Naive thymus-derived CD4-positive, alpha-beta T cell (primary cell): Measurements from ENCODE around the gene AP2A1. TPM values are rescaled to one million over a fixed set of nuclear protein-coding genes. Genes with fewer than 3 reads are reported as not detected.
"Not testable (repeated sequence)": the region's sequence is repeated elsewhere in the genome, so short reads cannot be mapped to it uniquely, and the experiment has no call there.

ENCODE experiments used
- ATAC-seq: fragments of 150-1000 bp; cut with Tn5 transposase; 2 replicates; pipeline ENCODE4 v1.10.0; 2021; ENCODE audit warnings: mild to moderate bottlenecking, moderate library complexity
- CTCF ChIA-PET: fragments of 350-600 bp; sonication (Branson Sonifier 250); formaldehyde crosslinking; loops from one replicate; lab custom pipeline; 2021; ENCODE audit warnings: antibody characterized with exemption; lab: Charles Lee
- POLR2A ChIA-PET: fragments of 350-600 bp; sonication (Branson Sonifier 250); formaldehyde crosslinking; loops from one replicate; lab custom pipeline; 2021; ENCODE audit warnings: antibody characterized with exemption, inconsistent platforms; lab: Charles Lee
- DNase-seq, 9 donors: peaks; one replicate each; pipeline versions ENCODE4 v3.0.0 to v3.0.0-alpha.2; 2020 to 2022; ENCODE audit warnings: mixed read lengths in 1 of 9
- H3K27ac ChIP-seq: one replicate; pipeline ENCODE4 v1.7.0; 2013; ENCODE audit warnings: mild to moderate bottlenecking, low read depth, low read length, moderate library complexity
- H3K27me3 ChIP-seq, 2 donors: one replicate each; pipeline ENCODE4 v1.7.0; 2013; ENCODE audit warnings: low read length in 2 of 2, mild to moderate bottlenecking in 2 of 2, moderate library complexity in 2 of 2; ENCODE audit not compliant: control insufficient read depth in 2 of 2, insufficient read depth in 2 of 2
- H3K36me3 ChIP-seq, 3 experiments: 1 replicate in 2 of 3; 2 replicates in 1 of 3; pipeline ENCODE4 v1.7.0; 2013; ENCODE audit warnings: low read length in 3 of 3, mild to moderate bottlenecking in 3 of 3, moderate library complexity in 1 of 3; ENCODE audit not compliant: insufficient read depth in 3 of 3, control insufficient read depth in 2 of 3
- H3K4me1 ChIP-seq, 2 donors: one replicate each; pipeline ENCODE4 v1.7.0; 2013; ENCODE audit warnings: low read length in 2 of 2, mild to moderate bottlenecking in 2 of 2, moderate library complexity in 1 of 2; ENCODE audit not compliant: control insufficient read depth in 2 of 2, insufficient read depth in 2 of 2
- H3K4me3 ChIP-seq: 2 replicates; pipeline ENCODE4 v1.7.0; 2013; ENCODE audit warnings: mild to moderate bottlenecking, low read length
- H3K9me3 ChIP-seq, 3 experiments: 1 replicate in 2 of 3; 2 replicates in 1 of 3; pipeline ENCODE4 v1.7.0; 2013; ENCODE audit warnings: low read length in 3 of 3; ENCODE audit not compliant: control insufficient read depth in 2 of 3
- H3K27ac Mint-ChIP-seq, 9 donors: one replicate each; pipeline ENCODE4 v1.8.0; 2020 to 2022; ENCODE audit warnings: mixed read lengths in 9 of 9, mild to moderate bottlenecking in 8 of 9, moderate library complexity in 5 of 9, inconsistent platforms in 2 of 9
- H3K27me3 Mint-ChIP-seq, 5 donors: one replicate each; pipeline ENCODE4 v1.8.0; 2021 to 2022; ENCODE audit warnings: mixed read lengths in 5 of 5, mild to moderate bottlenecking in 1 of 5
- H3K36me3 Mint-ChIP-seq, 5 donors: one replicate each; pipeline ENCODE4 v1.8.0; 2020 to 2022; ENCODE audit warnings: mixed read lengths in 5 of 5, mild to moderate bottlenecking in 3 of 5, inconsistent platforms in 1 of 5
- H3K4me1 Mint-ChIP-seq, 7 donors: one replicate each; pipeline ENCODE4 v1.8.0; 2020 to 2022; ENCODE audit warnings: mixed read lengths in 7 of 7, mild to moderate bottlenecking in 3 of 7, inconsistent platforms in 1 of 7
- H3K4me3 Mint-ChIP-seq, 10 donors: one replicate each; pipeline ENCODE4 v1.8.0; 2020 to 2022; ENCODE audit warnings: mild to moderate bottlenecking in 10 of 10, mixed read lengths in 10 of 10, moderate library complexity in 6 of 10, inconsistent platforms in 2 of 10
- H3K9me3 Mint-ChIP-seq, 11 donors: one replicate each; pipeline ENCODE4 v1.8.0; 2020 to 2022; ENCODE audit warnings: mixed read lengths in 11 of 11, mild to moderate bottlenecking in 4 of 11, inconsistent platforms in 1 of 11, moderate library complexity in 1 of 11
- intact Hi-C, 2 donors: fragments of 100-400 bp; cut with micrococcal nuclease; formaldehyde crosslinking; loops; one replicate each; pipeline ENCODE4 v1.15.1; 2023
- polyA plus RNA-seq, 2 donors: library from polyadenylated mRNA; unstranded; fragments of 300-500 nt; fragmentation: Illumina TruSeq; gene quantifications; one replicate each; pipeline ENCODE4 v1.2.3, GENCODE V29; 2021
- total RNA-seq, 6 experiments: library from RNA in 5 of 6; stranded (reverse) in 5 of 6; gene quantifications; 1 replicate in 5 of 6; 2 replicates in 1 of 6; pipeline ENCODE4 v1.2.3 and lab custom pipeline; 2021 to 2026

The AP2A1 gene
- total and polyA plus RNA-seq, 7 experiments from 2014 or later, result 3.8 to 83.3 (median 52.7) TPM

DNA sequence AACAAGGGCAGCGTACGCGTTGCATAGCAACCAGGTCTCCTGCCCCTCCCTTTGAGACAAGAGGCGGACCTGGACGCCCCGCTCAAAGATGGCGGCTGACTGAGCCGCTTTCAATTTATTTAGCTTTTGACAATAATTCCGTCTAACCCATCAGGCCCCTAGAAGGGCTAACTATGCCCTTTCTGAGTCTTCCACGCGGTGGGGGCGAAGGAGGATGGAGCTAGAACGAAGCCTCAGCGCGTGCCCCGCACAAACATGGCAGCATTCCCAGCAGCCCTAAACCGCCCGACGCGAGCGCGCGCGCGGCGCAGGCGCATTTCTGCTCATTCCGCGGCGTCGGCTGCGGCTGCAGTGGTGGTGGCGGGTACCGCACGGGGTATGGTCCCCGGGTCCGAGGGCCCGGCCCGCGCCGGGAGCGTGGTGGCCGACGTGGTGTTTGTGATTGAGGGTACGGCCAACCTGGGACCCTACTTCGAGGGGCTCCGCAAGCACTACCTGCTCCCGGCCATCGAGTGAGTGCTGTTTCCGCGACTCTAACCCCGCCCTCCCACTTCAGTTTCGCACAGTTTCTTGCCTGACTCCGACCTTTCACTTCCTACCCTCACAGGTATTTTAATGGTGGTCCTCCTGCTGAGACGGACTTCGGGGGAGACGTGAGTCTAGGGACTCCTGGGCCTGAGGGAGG, 51.3 kb downstream of the AP2A1 start, which contains the start of gene MED25:
MED25 (plus strand) TSS at position 326 of the 685 bp plus-strand sequence; CDS start at position 379, 53 bp downstream.
- Histone ChIP-seq H3K4me3 (peak within 1 kb of the TSS; percentile 91), H3K9me3 (no peaks in the 10 kb centered on the region), H3K4me1 (peaks cover 11 to 17% of the 10 kb centered on the region in 2 donors), H3K27me3 (no peaks in the 10 kb centered on the region), H3K27ac (peak within 1 kb of the TSS; percentile 88), H3K36me3 (peaks cover 0 to 12% (median 2%) of the 10 kb centered on the region in 3 experiments)
- H3K27me3 Mint-ChIP-seq, result no peaks in the 10 kb centered on the region
- DNase-seq, result peak; percentile 87 to 96 (median 94)
- peaks cover 20 to 51% (median 39%) of the 10 kb centered on the region in 7 donors for H3K4me1 Mint-ChIP-seq
- H3K9me3 Mint-ChIP-seq, result peaks cover 0 to 4% (median 0%) of the 10 kb centered on the region in 11 donors
- POLR2A ChIA-PET, result interaction anchor here (0.6 to 3.0 kb wide), 8 partner anchors 9 to 100 kb away, joined by 3 to 16 read pairs (median 6); partner anchors contain the start of genes AKT1S1, PTOV1 and TBC1D17
- H3K4me3 Mint-ChIP-seq, result peak within 1 kb of the TSS; percentile 94 to 100 (median 98)
- peak; percentile 65 for ATAC-seq
- intact Hi-C loops, result loop anchor here (1.0 to 10.0 kb wide), 12 partner anchors 9 to 1549 kb away; partner anchors contain the start of genes AKT1S1 (in 2 of the 2), PNKP (in 2 of the 2), PRR12 (in 2 of the 2) and TBC1D17 (in 2 of the 2)
- H3K36me3 Mint-ChIP-seq, result peaks cover 0 to 7% (median 2%) of the 10 kb centered on the region in 5 donors
- peak within 1 kb of the TSS; percentile 96 to 100 (median 100) for H3K27ac Mint-ChIP-seq
- CTCF ChIA-PET, result no interaction called here

DNA sequence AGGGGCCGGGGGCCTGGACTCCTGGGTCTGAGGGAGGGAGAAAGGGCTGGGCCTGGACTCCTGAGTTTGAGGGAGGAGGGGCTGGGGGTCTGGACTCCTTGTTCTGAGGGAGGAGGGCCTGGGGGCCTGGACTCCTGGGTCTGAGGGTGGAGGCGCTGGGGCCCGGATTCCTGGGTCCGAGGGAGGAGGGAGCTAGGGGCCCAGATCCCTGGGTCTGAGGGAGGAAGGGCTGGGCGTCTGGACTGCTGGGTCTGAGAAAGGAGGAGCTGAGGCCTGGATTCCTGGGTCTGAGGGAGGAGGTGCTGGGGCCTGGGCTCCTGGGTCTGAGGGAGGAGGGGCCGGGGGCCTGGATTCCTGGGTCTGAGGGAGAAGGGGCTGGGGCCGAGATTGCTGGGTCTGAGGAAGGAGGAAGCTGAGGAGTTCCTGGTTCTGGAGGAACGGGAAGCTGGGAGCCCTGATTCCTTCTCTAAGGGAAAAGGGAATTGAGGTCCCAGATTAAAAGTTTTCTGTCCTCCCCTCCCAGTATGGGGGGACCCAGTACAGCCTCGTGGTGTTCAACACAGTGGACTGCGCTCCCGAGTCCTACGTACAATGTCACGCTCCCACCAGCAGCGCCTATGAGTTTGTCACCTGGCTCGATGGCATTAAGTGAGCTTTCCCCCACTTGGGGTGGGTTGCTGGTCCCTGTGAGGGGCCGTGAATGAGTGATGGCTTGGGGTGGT, 52.0 kb downstream of the AP2A1 start:
- Histone ChIP-seq H3K36me3 (peaks cover 0 to 19% (median 6%) of the 10 kb centered on the region in 3 experiments), H3K27me3 (no peaks in the 10 kb centered on the region), H3K4me3 (peak overlapping the region; percentile 91), H3K9me3 (no peaks in the 10 kb centered on the region), H3K27ac (peak overlapping the region; percentile 88), H3K4me1 (peaks cover 11 to 17% of the 10 kb centered on the region in 2 donors)
- Mint-ChIP-seq H3K9me3 (peaks cover 0 to 4% (median 0%) of the 10 kb centered on the region in 11 donors), H3K36me3 (peaks cover 0 to 13% (median 6%) of the 10 kb centered on the region in 5 donors), H3K4me1 (peaks cover 20 to 44% (median 32%) of the 10 kb centered on the region in 7 donors), H3K27ac (peak overlapping the region; percentile 95 to 100 (median 100)), H3K4me3 (peak overlapping the region; percentile 94 to 100 (median 98)), H3K27me3 (no peaks in the 10 kb centered on the region)
- intact Hi-C loops, result loop anchor here (1.0 to 10.0 kb wide), 8 partner anchors 31 to 1548 kb away; partner anchors contain the start of genes PNKP (in 2 of the 2), PRR12 (in 2 of the 2), CLDND2 (in 1 of the 2) and DBP (in 1 of the 2)
- no peak for ATAC-seq
- CTCF ChIA-PET, result interaction anchor here (1.2 kb wide), 1 partner anchor 71 kb away, joined by 3 read pairs; no protein-coding TSS in a partner anchor
- DNase-seq, result no peak
- POLR2A ChIA-PET, result interaction anchor here (0.7 to 3.0 kb wide), 9 partner anchors 9 to 1200 kb away, joined by 3 to 16 read pairs (median 5); partner anchors contain the start of genes AKT1S1, PTOV1, RPL18 and SPHK2

DNA sequence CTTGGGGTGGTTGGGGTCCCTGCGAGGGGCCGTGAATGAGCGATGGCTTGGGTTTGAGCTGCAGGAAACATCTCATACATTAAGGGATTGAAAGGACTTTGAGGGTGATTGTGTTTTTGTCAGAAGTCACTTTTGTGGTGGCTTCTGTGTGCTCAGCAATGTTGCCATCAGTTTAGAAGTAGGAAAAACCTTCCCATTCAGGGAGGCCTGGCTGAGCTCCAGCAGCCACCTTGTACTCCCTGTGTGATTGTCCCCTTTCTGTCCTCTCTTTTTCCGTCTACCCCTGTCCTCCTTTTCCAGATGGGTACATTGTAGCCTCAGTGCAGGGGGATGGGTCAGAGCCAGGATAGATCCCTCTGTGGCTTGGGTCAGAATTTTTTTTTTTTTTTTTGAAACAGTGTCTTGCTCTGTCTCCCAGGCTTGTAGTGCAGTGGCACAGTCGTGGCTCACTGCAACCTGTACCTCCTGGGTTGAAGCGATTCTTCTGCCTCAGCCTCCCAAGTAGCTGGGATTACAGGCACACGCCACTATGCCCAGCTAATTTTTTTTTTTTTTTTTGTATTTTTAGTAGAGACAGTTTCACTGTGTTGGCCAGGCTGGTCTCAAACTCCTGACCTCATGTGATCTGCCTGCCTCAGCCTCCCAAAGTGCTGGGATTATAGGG, 52.8 kb downstream of the AP2A1 start:
- intact Hi-C loops, result loop anchor here (5.0 to 10.0 kb wide), 4 partner anchors 227 to 1548 kb away; partner anchors contain the start of genes PRR12 (in 2 of the 2), CLDND2 (in 1 of the 2), DBP (in 1 of the 2) and ETFB (in 1 of the 2)
- Mint-ChIP-seq H3K36me3 (peaks cover 0 to 13% (median 6%) of the 10 kb centered on the region in 5 donors), H3K4me1 (peaks cover 17 to 36% (median 29%) of the 10 kb centered on the region in 7 donors), H3K4me3 (peak overlapping the region; percentile 94 to 100 (median 98)), H3K27ac (peak overlapping the region; percentile 79 to 100 (median 96))
- not testable (repeated sequence) for DNase-seq, H3K27me3 ChIP-seq, H3K27me3 Mint-ChIP-seq, H3K9me3 Mint-ChIP-seq, ATAC-seq, H3K9me3 ChIP-seq, H3K4me3 ChIP-seq
- H3K27ac ChIP-seq, result peak overlapping the region; percentile 22
- peaks cover 0 to 27% (median 6%) of the 10 kb centered on the region in 3 experiments for H3K36me3 ChIP-seq
- CTCF ChIA-PET, result interaction anchor here (1.2 kb wide), 1 partner anchor 71 kb away, joined by 3 read pairs; no protein-coding TSS in a partner anchor
- peaks cover 11 to 17% of the 10 kb centered on the region in 2 donors for H3K4me1 ChIP-seq
- POLR2A ChIA-PET, result interaction anchor here (0.7 to 3.0 kb wide), 8 partner anchors 10 to 1200 kb away, joined by 3 to 16 read pairs (median 4); partner anchors contain the start of genes PTOV1, RPL18 and SPHK2

DNA sequence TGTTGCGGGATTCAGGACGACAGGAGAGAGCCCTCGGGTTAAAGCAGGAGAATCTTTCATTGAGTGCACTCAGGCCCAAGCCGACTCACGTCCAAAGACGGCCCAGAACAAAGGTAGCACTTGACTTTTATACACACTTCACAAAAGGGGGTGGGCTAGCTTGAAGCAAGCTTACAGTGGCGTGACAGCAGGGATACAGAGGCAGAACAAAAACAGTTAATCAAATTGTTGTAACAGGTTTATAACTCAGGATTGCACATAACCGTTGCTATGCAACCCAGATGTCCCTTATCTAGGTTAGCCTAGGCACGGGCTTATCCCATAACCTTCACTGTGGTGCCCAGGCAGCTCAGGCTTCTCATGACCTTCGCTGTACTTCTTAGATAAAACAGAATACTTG, 53.3 kb downstream of the AP2A1 start:
- ChIA-PET POLR2A (interaction anchor here (2.8 to 3.0 kb wide), 2 partner anchors 30 to 55 kb away, joined by 8 to 16 read pairs; partner anchors contain the start of gene PTOV1), CTCF (no interaction called here)
- peaks cover 17 to 34% (median 29%) of the 10 kb centered on the region in 7 donors for H3K4me1 Mint-ChIP-seq

DNA sequence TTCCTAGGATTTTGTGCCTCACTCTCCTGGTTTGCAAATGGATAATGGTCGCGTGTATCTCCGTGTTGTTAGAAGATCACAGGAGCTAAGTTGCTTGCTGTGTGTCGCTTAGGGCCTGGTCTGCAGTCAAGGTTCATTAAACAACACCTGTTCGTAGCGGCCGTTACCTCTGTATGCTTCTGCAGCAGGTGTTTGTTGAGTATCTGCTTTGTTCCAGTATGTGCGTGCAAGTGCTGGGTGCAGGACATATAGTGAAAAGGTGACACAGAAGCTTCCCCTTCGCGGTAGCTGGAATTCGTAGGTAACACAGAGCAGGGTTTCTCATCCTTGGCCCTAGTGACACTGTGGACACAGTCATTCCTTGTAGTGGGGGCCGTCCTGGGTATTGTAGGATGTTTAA, 56.7 kb downstream of the AP2A1 start:
- ChIA-PET POLR2A (no interaction called here), CTCF (no interaction called here)
- Mint-ChIP-seq H3K27me3 (no peaks in the 10 kb centered on the region), H3K36me3 (peaks cover 0 to 21% (median 6%) of the 10 kb centered on the region in 5 donors), H3K4me3 (no peak overlapping the region), H3K27ac (no peak overlapping the region), H3K4me1 (peaks cover 15 to 29% (median 23%) of the 10 kb centered on the region in 7 donors), H3K9me3 (no peaks in the 10 kb centered on the region)
- Histone ChIP-seq H3K36me3 (peaks cover 0 to 37% (median 6%) of the 10 kb centered on the region in 3 experiments), H3K27me3 (no peaks in the 10 kb centered on the region), H3K27ac (no peak overlapping the region), H3K4me1 (peaks cover 9 to 10% of the 10 kb centered on the region in 2 donors), H3K4me3 (no peak overlapping the region), H3K9me3 (no peaks in the 10 kb centered on the region)
- ATAC-seq, result no peak
- no peak for DNase-seq
- intact Hi-C loops, result no loop called here

More for the DNA sequence above, 53.3 kb downstream of the AP2A1 start:
- H3K4me3 ChIP-seq, result no peak overlapping the region
- no peak overlapping the region for H3K27ac ChIP-seq
- ATAC-seq (no peak), DNase-seq (no peak)
- peaks cover 0 to 28% (median 6%) of the 10 kb centered on the region in 3 experiments for H3K36me3 ChIP-seq
- no peaks in the 10 kb centered on the region for H3K9me3 ChIP-seq
- Mint-ChIP-seq H3K9me3 (peaks cover 0 to 4% (median 0%) of the 10 kb centered on the region in 11 donors), H3K27me3 (no peaks in the 10 kb centered on the region), H3K4me3 (peak overlapping the region in 7 of 10 donors; percentile 6 to 100 (median 29)), H3K36me3 (peaks cover 0 to 13% (median 6%) of the 10 kb centered on the region in 5 donors), H3K27ac (peak overlapping the region in 3 of 9 donors; percentile 13 to 100 (median 65))
- intact Hi-C loops, result no loop called here
- H3K4me1 ChIP-seq, result peaks cover 11 to 17% of the 10 kb centered on the region in 2 donors
- no peaks in the 10 kb centered on the region for H3K27me3 ChIP-seq
